ENCODE results near the gene PIGBOS1. TPM values are rescaled to one million over a fixed set of nuclear protein-coding genes. Genes with fewer than 3 reads are reported as not detected.
A peak's percentile ranks its signal among the peaks of the same experiment; 100 is the strongest.

Gene PIGBOS1, protein sequence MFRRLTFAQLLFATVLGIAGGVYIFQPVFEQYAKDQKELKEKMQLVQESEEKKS
- polyA plus RNA-seq (2012; rRNA removed), result 18.2 and 23.6 TPM in 2 replicates
- 28.7 and 29.8 TPM in 2 replicates for polyA plus RNA-seq (2012; cell fraction: cytosol; rRNA removed)
- polyA plus RNA-seq (2012; cell fraction: nucleus; rRNA removed), result 5.1 and 5.6 TPM in 2 replicates

DNA sequence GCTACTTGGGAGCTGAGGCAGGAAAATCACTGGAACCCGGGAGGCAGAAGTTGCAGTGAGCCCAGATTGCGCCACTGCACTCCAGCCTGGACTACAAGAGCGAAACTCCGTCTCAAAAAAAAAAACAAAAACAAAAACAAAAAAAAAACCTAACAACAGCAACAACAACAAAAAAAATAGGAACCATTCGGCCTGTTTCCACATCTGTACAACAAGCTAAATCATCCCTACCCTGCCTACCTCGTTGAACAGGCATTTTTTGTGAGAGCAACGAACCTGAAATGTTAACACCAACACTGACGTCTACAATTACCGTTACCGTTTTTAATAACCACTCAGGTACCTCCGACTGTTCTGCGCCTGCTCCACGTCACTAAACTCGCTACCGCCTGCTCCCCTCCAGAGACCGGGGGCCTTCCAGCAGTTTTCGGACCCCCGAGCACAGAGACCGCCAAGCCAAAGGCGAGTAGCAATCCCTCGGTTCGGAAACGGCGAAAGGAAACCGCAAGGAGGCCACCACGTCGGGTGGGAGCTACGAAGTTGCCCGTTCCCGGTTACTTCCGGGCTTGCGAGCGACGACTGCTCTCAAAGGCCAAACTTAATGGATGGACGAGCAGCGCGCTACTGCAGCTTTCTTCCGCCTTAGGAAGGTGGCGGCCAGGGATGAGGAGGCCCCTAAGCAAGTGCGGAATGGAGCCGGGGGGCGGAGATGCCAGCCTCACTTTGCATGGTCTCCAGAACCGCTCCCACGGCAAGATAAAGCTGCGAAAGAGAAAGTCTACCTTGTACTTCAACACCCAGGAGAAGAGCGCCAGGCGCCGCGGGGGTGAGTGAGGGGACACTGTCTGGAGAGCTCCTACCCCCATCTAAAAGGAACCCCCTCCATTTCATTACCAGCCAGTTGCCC is at the start of gene PIGBOS1, which contains the start of gene PIGB:
Gene PIGBOS1, minus strand, starts transcription at position 536 of the 907 bp plus-strand sequence. CDS start 1,331 bp downstream, outside the sequence.
Gene PIGB, plus strand, starts transcription at position 635 of the 907 bp plus-strand sequence. Its CDS starts 29 bp downstream, at position 664.
- Histone ChIP-seq H3K36me3 (replicated peaks in 1 of 2; ENCODE audit: control insufficient read depth in 1 of 2, insufficient read depth in 2 of 2, low read length in 1 of 2) (peaks cover 0 to 9% of the 10 kb centered on the region in 2 experiments), H3F3A (replicated peaks; ENCODE audit: insufficient read depth) (no peaks in the 10 kb centered on the region), H3K27me3 (ENCODE audit: insufficient read depth) (no peaks in the 10 kb centered on the region), H3K4me3 (ENCODE audit: low read depth in 2 of 2, low read length in 1 of 2) (peak within 1 kb of the TSS; percentile 67 to 99), H3K4me1 (ENCODE audit: control insufficient read depth in 1 of 2, insufficient read depth in 2 of 2, low read depth in 1 of 2, low read length in 1 of 2) (peaks cover 4 to 6% of the 10 kb centered on the region in 2 experiments; a peak in 3 of 4 replicates), H3K9me2 (no peaks in the 10 kb centered on the region), H3K9ac (peak within 1 kb of the TSS; percentile 99), H2AFZ (ENCODE audit: low read depth) (peak within 1 kb of the TSS; percentile 93), H3K4me2 (peak within 1 kb of the TSS; percentile 87), H3K27ac (ENCODE audit: low read depth in 2 of 2, low read length in 1 of 2) (peak within 1 kb of the TSS; percentile 88), H3K9me3 (no peaks in the 10 kb centered on the region), H3K79me2 (ENCODE audit: insufficient read depth) (peaks cover 59% of the 10 kb centered on the region), H4K20me1 (ENCODE audit: insufficient read depth) (no peaks in the 10 kb centered on the region)
- DNase-seq, result peak; percentile 85
- ChIA-PET POLR2A (interaction anchor here (0.8 to 1.7 kb wide), 4 partner anchors 11 to 122 kb away, joined by 3 to 22 read pairs (median 4); partner anchors contain the start of genes CCPG1, PIERCE2 and RSL24D1), CTCF (interaction anchor here (0.7 to 1.8 kb wide), 4 partner anchors 16 to 117 kb away, joined by 3 to 7 read pairs (median 4); partner anchors contain the start of genes CCPG1 and PIERCE2)
- under 1% methylated on average over 46 of the region's 49 CpGs for WGBS (ENCODE audit: low lambda C conversion rate)
- TF ChIP-seq, protein P1, sequence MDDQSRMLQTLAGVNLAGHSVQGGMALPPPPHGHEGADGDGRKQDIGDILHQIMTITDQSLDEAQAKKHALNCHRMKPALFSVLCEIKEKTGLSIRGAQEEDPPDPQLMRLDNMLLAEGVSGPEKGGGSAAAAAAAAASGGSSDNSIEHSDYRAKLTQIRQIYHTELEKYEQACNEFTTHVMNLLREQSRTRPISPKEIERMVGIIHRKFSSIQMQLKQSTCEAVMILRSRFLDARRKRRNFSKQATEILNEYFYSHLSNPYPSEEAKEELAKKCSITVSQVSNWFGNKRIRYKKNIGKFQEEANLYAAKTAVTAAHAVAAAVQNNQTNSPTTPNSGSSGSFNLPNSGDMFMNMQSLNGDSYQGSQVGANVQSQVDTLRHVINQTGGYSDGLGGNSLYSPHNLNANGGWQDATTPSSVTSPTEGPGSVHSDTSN (IDR thresholded peaks at IDR 0.05), result no peak
- TF ChIP-seq MXI1 (IDR thresholded peaks at IDR 0.05; ENCODE audit: low read depth, low read length) (peak; percentile 81), FOXM1 (IDR thresholded peaks at IDR 0.05; ENCODE audit: low read depth) (no peak), RAD21 (IDR thresholded peaks at IDR 0.05; ENCODE audit: low read length) (no peak; the same call in 1 of the 2 replicates), POLR2AphosphoS5 (IDR thresholded peaks at IDR 0.05; ENCODE audit: low read depth, low read length) (peak; percentile 87), EP300 (IDR thresholded peaks at IDR 0.05; ENCODE audit: borderline replicate concordance in 1 of 2, low read depth in 1 of 2, low read length in 1 of 2) (no peak; a peak in 1 of 4 replicates), RFX5 (IDR thresholded peaks at IDR 0.05; ENCODE audit: low read length) (no peak; the same call in 1 of the 2 replicates), JUND (IDR thresholded peaks at IDR 0.05) (no peak), SMC3 (IDR thresholded peaks at IDR 0.05; ENCODE audit: low read depth, low read length) (0 out of 2 replicates have a peak, but pooled peaks have one; percentile 18), GABPA (IDR thresholded peaks at IDR 0.05; ENCODE audit: low read depth) (peak; percentile 71), TEAD4 (IDR thresholded peaks at IDR 0.05; ENCODE audit: borderline replicate concordance, insufficient read depth) (0 out of 2 replicates have a peak, but pooled peaks have one; percentile 18), FOSL2 (IDR thresholded peaks at IDR 0.05; ENCODE audit: borderline replicate concordance, low read depth) (no peak), TAF1 (IDR thresholded peaks at IDR 0.05; ENCODE audit: borderline replicate concordance, low read depth, low read length) (peak; percentile 87), RCOR1 (IDR thresholded peaks at IDR 0.05; ENCODE audit: low read length) (0 out of 2 replicates have a peak, but pooled peaks have one; percentile 30), NRF1 (IDR thresholded peaks at IDR 0.05; ENCODE audit: low read depth, low read length) (0 out of 2 replicates have a peak, but pooled peaks have one; percentile 12), CHD2 (IDR thresholded peaks at IDR 0.05; ENCODE audit: low read length, partially characterized antibody) (peak; percentile 61), SIN3A (IDR thresholded peaks at IDR 0.05; ENCODE audit: borderline replicate concordance, low read depth, low read length) (peak; percentile 92; the same call in 1 of the 2 replicates), NFIC (IDR thresholded peaks at IDR 0.05; ENCODE audit: borderline replicate concordance) (no peak), GATA2 (CRISPR knock-in tag; IDR thresholded peaks at IDR 0.05) (no peak), FOXJ3 (CRISPR knock-in tag; IDR thresholded peaks at IDR 0.05) (peak; percentile 57; the same call in 1 of the 2 replicates), YY1 (IDR thresholded peaks at IDR 0.05; ENCODE audit: low read depth) (peak; percentile 57)
- TF ChIP-seq, protein P2, sequence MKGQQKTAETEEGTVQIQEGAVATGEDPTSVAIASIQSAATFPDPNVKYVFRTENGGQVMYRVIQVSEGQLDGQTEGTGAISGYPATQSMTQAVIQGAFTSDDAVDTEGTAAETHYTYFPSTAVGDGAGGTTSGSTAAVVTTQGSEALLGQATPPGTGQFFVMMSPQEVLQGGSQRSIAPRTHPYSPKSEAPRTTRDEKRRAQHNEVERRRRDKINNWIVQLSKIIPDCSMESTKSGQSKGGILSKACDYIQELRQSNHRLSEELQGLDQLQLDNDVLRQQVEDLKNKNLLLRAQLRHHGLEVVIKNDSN (IDR thresholded peaks at IDR 0.05; ENCODE audit: borderline replicate concordance, low read depth), result no peak
- TF ChIP-seq, protein P3, sequence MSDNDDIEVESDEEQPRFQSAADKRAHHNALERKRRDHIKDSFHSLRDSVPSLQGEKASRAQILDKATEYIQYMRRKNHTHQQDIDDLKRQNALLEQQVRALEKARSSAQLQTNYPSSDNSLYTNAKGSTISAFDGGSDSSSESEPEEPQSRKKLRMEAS (IDR thresholded peaks at IDR 0.05; ENCODE audit: low read depth), result peak; percentile 78
- TF ChIP-seq, protein P4, sequence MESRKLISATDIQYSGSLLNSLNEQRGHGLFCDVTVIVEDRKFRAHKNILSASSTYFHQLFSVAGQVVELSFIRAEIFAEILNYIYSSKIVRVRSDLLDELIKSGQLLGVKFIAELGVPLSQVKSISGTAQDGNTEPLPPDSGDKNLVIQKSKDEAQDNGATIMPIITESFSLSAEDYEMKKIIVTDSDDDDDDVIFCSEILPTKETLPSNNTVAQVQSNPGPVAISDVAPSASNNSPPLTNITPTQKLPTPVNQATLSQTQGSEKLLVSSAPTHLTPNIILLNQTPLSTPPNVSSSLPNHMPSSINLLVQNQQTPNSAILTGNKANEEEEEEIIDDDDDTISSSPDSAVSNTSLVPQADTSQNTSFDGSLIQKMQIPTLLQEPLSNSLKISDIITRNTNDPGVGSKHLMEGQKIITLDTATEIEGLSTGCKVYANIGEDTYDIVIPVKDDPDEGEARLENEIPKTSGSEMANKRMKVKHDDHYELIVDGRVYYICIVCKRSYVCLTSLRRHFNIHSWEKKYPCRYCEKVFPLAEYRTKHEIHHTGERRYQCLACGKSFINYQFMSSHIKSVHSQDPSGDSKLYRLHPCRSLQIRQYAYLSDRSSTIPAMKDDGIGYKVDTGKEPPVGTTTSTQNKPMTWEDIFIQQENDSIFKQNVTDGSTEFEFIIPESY (IDR thresholded peaks at IDR 0.05; ENCODE audit: borderline replicate concordance, low read depth), result peak; percentile 57; the same call in 1 of the 2 replicates
- TF ChIP-seq, protein P5, sequence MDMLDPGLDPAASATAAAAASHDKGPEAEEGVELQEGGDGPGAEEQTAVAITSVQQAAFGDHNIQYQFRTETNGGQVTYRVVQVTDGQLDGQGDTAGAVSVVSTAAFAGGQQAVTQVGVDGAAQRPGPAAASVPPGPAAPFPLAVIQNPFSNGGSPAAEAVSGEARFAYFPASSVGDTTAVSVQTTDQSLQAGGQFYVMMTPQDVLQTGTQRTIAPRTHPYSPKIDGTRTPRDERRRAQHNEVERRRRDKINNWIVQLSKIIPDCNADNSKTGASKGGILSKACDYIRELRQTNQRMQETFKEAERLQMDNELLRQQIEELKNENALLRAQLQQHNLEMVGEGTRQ (IDR thresholded peaks at IDR 0.05; ENCODE audit: borderline replicate concordance, low read depth, low read length), result no peak
